RWPE2 (cell line): ENCODE measurements around the gene C2orf69.

ENCODE experiments used
- ATAC-seq: fragments of 200-7000 bp; cut with Tn5 transposase; 3 replicates; pipeline ENCODE4 v1.9.1; 2021; ENCODE audit warnings: low read depth
- DNase-seq: peaks from one replicate; pipeline ENCODE4 v3.0.0-alpha.2; 2020; ENCODE audit warnings: low spot score
- H3K27ac ChIP-seq: fragments of 450-650 bp; 2 replicates; pipeline ENCODE4 v1.5.1; 2017; ENCODE audit warnings: mild to moderate bottlenecking; ENCODE audit not compliant: poor library complexity, severe bottlenecking
- H3K27me3 ChIP-seq: fragments of 250-450 bp; sonication (Bioruptor Pico); 2 replicates; pipeline ENCODE4 v1.5.1; 2021; ENCODE audit warnings: mild to moderate bottlenecking, moderate library complexity; ENCODE audit not compliant: insufficient read depth, poor library complexity, severe bottlenecking
- H3K36me3 ChIP-seq: fragments of 250-450 bp; sonication (Bioruptor Pico); 2 replicates; pipeline ENCODE4 v1.5.1; 2020; ENCODE audit warnings: low read depth, mild to moderate bottlenecking, moderate library complexity
- H3K4me1 ChIP-seq: fragments of 250-450 bp; sonication (Bioruptor Pico); 2 replicates; pipeline ENCODE4 v1.5.1; 2021; ENCODE audit warnings: mild to moderate bottlenecking, moderate library complexity; ENCODE audit not compliant: insufficient read depth, poor library complexity, severe bottlenecking
- H3K4me3 ChIP-seq: fragments of 250-450 bp; sonication (Bioruptor Pico); 2 replicates; pipeline ENCODE4 v1.5.1; 2021; ENCODE audit warnings: mild to moderate bottlenecking, moderate library complexity; ENCODE audit not compliant: severe bottlenecking
- H3K9me3 ChIP-seq: fragments of 250-450 bp; sonication (Bioruptor Pico); 2 replicates; pipeline ENCODE4 v1.5.1; 2021; ENCODE audit warnings: mild to moderate bottlenecking, moderate library complexity; ENCODE audit not compliant: severe bottlenecking
- TF ChIP-seq, protein P1 (sequence below): fragments of 450-650 bp; IDR thresholded peaks from one replicate; pipeline ENCODE4 v1.5.1; 2017; ENCODE audit warnings: mild to moderate bottlenecking, moderate library complexity; ENCODE audit not compliant: poor library complexity, severe bottlenecking

The C2orf69 gene, protein sequence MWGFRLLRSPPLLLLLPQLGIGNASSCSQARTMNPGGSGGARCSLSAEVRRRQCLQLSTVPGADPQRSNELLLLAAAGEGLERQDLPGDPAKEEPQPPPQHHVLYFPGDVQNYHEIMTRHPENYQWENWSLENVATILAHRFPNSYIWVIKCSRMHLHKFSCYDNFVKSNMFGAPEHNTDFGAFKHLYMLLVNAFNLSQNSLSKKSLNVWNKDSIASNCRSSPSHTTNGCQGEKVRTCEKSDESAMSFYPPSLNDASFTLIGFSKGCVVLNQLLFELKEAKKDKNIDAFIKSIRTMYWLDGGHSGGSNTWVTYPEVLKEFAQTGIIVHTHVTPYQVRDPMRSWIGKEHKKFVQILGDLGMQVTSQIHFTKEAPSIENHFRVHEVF

DNA sequence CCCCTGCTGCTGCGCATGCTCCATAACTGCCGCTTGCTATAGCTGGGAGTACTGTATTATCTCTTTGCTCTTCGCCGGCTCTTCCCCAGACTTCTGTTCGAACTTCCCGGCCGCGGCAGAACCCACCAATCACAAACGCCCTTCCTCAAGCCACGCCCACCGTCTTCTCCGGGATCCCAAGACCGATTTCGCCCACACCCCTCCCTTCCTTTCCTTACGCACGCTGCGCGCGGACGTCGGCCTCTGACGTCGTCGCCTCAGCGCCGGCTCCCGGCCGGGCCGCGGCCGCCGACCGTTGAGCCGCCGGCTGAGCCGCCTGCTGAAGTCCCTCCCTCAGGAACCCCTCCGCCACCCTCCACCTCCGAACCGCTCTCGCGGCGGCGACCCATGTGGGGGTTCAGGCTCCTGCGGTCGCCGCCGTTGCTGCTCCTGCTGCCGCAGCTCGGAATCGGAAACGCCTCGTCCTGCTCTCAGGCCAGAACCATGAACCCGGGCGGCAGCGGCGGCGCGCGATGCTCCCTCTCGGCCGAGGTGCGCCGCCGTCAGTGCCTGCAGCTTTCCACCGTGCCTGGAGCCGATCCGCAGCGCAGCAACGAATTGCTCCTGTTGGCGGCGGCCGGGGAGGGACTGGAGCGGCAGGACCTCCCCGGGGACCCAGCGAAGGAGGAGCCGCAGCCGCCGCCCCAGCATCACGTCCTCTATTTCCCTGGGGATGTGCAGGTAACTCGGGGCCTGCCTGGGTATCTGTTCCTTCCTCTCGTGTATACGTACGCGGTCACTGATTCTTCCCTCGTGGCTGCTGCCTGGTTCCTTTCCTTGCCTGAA, at the start of gene C2orf69:
TSS of gene C2orf69 (plus strand) at position 242 of the 825 bp plus-strand sequence. CDS start at position 388, 146 bp downstream.
- Histone ChIP-seq H3K27me3 (no peaks in the 10 kb centered on the region), H3K9me3 (no peaks in the 10 kb centered on the region), H3K4me3 (peak within 1 kb of the TSS; percentile 54), H3K4me1 (peaks cover 15% of the 10 kb centered on the region), H3K27ac (peak within 1 kb of the TSS; percentile 69), H3K36me3 (peaks cover 22% of the 10 kb centered on the region)
- peak; percentile 96 for DNase-seq
- ATAC-seq = peak; percentile 89
- TF ChIP-seq, protein P1, sequence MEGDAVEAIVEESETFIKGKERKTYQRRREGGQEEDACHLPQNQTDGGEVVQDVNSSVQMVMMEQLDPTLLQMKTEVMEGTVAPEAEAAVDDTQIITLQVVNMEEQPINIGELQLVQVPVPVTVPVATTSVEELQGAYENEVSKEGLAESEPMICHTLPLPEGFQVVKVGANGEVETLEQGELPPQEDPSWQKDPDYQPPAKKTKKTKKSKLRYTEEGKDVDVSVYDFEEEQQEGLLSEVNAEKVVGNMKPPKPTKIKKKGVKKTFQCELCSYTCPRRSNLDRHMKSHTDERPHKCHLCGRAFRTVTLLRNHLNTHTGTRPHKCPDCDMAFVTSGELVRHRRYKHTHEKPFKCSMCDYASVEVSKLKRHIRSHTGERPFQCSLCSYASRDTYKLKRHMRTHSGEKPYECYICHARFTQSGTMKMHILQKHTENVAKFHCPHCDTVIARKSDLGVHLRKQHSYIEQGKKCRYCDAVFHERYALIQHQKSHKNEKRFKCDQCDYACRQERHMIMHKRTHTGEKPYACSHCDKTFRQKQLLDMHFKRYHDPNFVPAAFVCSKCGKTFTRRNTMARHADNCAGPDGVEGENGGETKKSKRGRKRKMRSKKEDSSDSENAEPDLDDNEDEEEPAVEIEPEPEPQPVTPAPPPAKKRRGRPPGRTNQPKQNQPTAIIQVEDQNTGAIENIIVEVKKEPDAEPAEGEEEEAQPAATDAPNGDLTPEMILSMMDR = no peak

DNA sequence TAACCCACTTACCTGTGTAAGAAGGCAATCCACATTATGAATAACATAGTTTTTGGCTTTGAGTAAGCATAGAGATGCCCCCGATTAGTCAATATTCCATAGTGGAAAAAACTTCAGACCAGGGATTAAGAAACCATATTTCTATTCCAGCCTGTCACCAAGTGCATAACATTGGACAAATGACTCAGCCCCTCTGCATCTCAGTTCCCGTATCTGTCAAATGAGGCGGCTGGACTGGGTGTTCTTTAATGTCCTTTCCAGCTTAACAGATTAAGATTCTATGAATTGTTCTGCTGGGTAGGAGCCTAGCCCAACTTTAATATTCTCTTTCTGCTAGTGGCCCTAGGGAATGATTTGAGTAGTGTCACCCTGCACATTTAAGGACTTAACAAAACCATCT, 48.3 kb upstream of the C2orf69 start:
- DNase-seq (no peak), ATAC-seq (no peak)
- TF ChIP-seq, protein P1 = no peak
- no peaks in the 10 kb centered on the region for H3K9me3 ChIP-seq
- no peak overlapping the region for H3K27ac ChIP-seq
- no peaks in the 10 kb centered on the region for H3K36me3 ChIP-seq
- H3K27me3 ChIP-seq = peaks cover 14% of the 10 kb centered on the region
- no peaks in the 10 kb centered on the region for H3K4me1 ChIP-seq
- H3K4me3 ChIP-seq = no peak overlapping the region

DNA sequence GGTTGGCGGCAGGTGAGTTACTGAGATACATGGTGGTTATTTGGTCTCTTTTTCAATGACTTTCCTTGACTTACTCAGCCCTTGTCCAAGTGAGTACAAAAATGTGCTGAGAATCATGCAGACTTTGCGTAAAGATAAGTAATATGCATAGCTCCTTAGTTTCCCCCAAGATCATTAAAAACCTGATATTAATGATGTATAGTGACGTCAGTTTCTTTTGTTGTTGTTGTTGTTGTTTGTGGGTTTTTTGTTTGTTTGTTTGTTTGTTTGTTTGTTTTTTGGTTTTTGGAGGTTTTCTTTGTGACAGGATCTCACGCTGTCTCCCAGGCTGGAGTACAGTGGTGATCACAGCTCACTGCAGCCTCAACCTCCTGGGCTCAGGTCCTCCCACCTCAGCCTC, 45.2 kb upstream of the C2orf69 start:
- Histone ChIP-seq H3K27me3 (peaks cover 16% of the 10 kb centered on the region), H3K27ac (no peak overlapping the region), H3K9me3 (no peaks in the 10 kb centered on the region), H3K4me3 (no peak overlapping the region), H3K4me1 (no peaks in the 10 kb centered on the region), H3K36me3 (no peaks in the 10 kb centered on the region)
- ATAC-seq (no peak), DNase-seq (no peak)
- TF ChIP-seq, protein P1 = no peak

DNA sequence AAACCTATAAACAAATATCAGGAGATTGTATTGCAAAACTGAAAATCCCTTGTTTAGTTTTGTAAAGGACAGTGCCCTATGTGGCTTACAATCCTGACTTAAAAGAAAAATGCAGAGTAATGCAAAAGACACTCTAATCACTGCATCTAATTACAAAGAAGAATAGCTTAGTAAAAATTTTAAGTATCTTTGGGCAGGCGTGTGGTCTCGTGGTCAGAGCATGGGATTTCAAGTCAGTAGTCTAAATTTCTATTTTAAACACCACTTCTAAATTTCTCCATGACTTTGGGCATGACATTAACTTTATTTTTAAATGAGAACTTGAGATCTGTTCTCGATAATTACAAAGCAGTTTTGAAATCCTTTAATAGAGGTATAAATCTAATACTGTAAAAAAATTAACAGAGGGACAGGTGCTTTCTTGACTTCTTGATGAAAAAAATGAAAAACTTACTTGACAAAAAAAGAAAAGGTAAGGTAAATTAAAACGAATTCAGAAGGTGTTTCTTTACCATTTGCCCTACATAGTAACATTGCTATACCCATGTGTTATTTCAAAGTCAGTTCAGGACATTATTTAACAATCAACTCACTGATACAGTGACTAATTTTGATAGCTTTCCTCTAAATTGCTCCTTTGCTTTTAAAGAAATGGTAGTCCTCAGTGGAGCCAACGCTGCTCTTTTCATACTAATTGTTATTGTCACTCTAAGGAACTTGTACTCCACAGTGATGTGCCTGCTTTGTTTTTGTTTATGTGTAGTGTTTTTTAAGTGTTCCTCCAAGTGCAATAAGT, 42.5 kb upstream of the C2orf69 start:
- peaks cover 10% of the 10 kb centered on the region for H3K27me3 ChIP-seq
- ATAC-seq (no peak), DNase-seq (no peak)
- no peak overlapping the region for H3K4me3 ChIP-seq
- H3K36me3 ChIP-seq = no peaks in the 10 kb centered on the region
- H3K9me3 ChIP-seq = no peaks in the 10 kb centered on the region
- H3K4me1 ChIP-seq = no peaks in the 10 kb centered on the region
- H3K27ac ChIP-seq = no peak overlapping the region
- TF ChIP-seq, protein P1 = no peak
